ENCODE measurements around the gene VWA5A. TPM values are rescaled to one million over a fixed set of nuclear protein-coding genes. Genes with fewer than 3 reads are reported as not detected.
"Not testable (repeated sequence)": the region's sequence is repeated elsewhere in the genome, so short reads cannot be mapped to it uniquely, and the experiment has no call there.

The VWA5A gene
- total RNA-seq, 1 donor from 2014 or later, result 4.6 TPM

DNA sequence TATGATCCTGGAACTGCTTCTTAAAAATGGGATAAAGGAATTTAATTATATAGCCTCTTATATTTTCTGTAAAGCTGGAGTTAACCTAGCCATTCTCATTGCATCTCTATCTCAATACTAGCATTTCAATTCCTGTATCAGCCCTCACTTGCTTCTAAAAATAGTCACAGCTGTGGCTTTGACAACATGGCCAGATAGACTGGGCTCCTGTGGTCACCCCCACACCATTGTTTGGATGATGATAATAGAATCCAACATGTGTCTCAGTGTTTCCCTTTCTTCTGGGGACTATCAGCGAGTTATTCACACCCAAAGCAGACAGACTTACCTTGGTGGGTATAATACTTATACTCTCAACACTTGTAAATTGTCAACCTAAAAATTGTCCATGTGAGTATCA lies 6.9 kb downstream of the VWA5A start:
- TF ChIP-seq, protein P1, sequence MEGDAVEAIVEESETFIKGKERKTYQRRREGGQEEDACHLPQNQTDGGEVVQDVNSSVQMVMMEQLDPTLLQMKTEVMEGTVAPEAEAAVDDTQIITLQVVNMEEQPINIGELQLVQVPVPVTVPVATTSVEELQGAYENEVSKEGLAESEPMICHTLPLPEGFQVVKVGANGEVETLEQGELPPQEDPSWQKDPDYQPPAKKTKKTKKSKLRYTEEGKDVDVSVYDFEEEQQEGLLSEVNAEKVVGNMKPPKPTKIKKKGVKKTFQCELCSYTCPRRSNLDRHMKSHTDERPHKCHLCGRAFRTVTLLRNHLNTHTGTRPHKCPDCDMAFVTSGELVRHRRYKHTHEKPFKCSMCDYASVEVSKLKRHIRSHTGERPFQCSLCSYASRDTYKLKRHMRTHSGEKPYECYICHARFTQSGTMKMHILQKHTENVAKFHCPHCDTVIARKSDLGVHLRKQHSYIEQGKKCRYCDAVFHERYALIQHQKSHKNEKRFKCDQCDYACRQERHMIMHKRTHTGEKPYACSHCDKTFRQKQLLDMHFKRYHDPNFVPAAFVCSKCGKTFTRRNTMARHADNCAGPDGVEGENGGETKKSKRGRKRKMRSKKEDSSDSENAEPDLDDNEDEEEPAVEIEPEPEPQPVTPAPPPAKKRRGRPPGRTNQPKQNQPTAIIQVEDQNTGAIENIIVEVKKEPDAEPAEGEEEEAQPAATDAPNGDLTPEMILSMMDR (IDR thresholded peaks at IDR 0.05; ENCODE audit: borderline replicate concordance), result no peak
- no peak for DNase-seq
- intact Hi-C loops (cut with micrococcal nuclease), result no loop called here
- peaks cover 10% of the 10 kb centered on the region for H3K9me3 ChIP-seq (replicated peaks)
- H3K27me3 ChIP-seq (ENCODE audit: low read depth), result no peaks in the 10 kb centered on the region
- H3K27ac ChIP-seq (replicated peaks), result no peak overlapping the region
- H3K4me1 ChIP-seq, result peaks cover 7% of the 10 kb centered on the region
- no peak overlapping the region for H3K4me3 ChIP-seq
- peaks cover 59% of the 10 kb centered on the region for H3K36me3 ChIP-seq

DNA sequence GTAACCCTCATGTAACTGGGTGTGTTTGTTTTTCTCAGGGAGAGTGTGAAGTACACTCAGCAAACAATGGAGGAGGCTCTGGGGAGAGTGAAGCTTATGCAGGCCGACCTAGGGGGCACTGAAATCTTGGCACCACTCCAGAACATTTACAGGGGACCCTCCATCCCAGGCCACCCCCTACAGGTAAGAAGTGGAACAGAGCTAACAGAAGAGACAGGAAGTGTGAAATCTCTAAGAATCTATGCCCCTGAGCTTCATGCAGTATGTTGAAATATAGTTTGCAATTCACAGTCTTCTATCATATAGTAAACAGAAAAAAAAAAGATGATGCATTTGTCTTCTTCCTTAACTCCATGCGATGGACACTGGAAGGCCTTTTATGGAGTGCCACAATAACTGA lies 8.4 kb downstream of the VWA5A start:
- TF ChIP-seq, protein P1 (IDR thresholded peaks at IDR 0.05; ENCODE audit: borderline replicate concordance), result no peak

DNA sequence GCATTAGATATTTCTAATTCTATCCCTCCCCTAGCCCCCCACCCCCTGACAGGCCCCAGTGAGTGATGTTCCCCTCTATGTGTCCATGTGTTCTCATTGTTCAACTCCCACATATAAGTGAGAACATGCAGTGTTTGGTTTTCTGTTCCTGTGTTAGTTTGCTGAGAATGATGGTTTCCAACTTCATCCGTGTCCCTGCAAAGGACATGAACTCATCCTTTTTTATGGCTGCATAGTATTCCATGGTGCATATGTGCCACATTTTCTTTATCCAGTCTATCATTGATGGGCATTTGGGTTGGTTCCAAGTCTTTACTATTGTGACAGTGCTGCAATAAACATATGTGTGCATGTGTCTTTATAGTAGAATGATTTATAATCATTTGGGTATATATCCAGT lies 11.9 kb downstream of the VWA5A start:
- H3K27ac ChIP-seq (replicated peaks); H3K27me3 ChIP-seq (ENCODE audit: low read depth); DNase-seq; H3K4me3 ChIP-seq; H3K4me1 ChIP-seq; intact Hi-C loops (cut with micrococcal nuclease): not testable (repeated sequence)
- Histone ChIP-seq H3K36me3 (peaks cover 25% of the 10 kb centered on the region), H3K9me3 (replicated peaks) (peaks cover 21% of the 10 kb centered on the region)

More for the DNA sequence above, 8.4 kb downstream of the VWA5A start:
- H3K4me3 ChIP-seq, result no peak overlapping the region
- H3K27ac ChIP-seq (replicated peaks), result no peak overlapping the region
- H3K9me3 ChIP-seq (replicated peaks), result peaks cover 20% of the 10 kb centered on the region
- H3K36me3 ChIP-seq, result peaks cover 46% of the 10 kb centered on the region
- no peak for DNase-seq
- peaks cover 7% of the 10 kb centered on the region for H3K4me1 ChIP-seq
- intact Hi-C loops (cut with micrococcal nuclease), result no loop called here
- H3K27me3 ChIP-seq (ENCODE audit: low read depth), result no peaks in the 10 kb centered on the region

DNA sequence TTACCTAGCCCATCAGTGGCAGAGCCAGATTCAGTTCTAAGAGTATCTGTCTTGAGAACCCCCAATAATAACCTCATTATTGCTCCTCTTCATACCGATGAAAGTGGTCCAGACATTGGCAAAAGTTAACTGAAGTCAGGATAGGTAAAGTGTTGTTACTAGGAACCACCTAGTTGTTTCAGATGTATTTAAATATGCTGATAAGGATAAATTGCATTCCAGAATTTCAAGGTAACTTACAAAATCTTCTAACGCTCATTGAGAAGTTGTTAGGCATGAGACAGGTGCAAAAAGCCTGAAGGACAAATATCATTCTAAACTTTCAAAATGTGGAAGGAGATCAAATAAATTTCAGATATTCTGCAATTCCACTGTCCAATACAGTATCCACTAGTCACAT lies 27.8 kb downstream of the VWA5A start:
- peaks cover 17% of the 10 kb centered on the region for H3K9me3 ChIP-seq (replicated peaks)
- TF ChIP-seq, protein P1 (IDR thresholded peaks at IDR 0.05; ENCODE audit: borderline replicate concordance), result no peak
- peaks cover 9% of the 10 kb centered on the region for H3K36me3 ChIP-seq
- no peaks in the 10 kb centered on the region for H3K4me1 ChIP-seq
- no peak overlapping the region for H3K4me3 ChIP-seq
- DNase-seq, result no peak
- H3K27me3 ChIP-seq (ENCODE audit: low read depth), result no peaks in the 10 kb centered on the region
- no peak overlapping the region for H3K27ac ChIP-seq (replicated peaks)
- intact Hi-C loops (cut with micrococcal nuclease), result no loop called here

DNA sequence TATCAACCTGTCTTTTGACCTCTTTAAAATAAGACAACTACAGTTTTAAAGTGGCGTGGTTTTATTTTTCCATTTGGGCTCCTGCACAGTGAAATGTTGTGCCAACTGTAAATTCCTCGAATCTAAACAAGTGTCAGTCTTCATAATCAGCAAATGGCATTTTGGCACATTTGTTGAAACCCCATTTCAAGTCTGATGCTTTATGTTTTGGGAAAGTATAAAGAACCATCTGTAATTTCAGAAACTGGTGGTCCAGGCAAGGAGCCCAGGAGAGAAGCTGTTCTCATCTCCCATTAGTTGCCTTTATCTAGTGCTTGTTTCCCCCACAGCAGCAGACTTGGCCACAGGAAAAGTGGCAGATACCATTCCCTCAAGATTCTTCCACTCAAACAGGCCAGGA lies 32.7 kb downstream of the VWA5A start:
- Histone ChIP-seq H3K4me3 (no peak overlapping the region), H3K27me3 (ENCODE audit: low read depth) (no peaks in the 10 kb centered on the region), H3K36me3 (no peaks in the 10 kb centered on the region), H3K9me3 (replicated peaks) (no peaks in the 10 kb centered on the region), H3K27ac (replicated peaks) (no peak overlapping the region), H3K4me1 (no peaks in the 10 kb centered on the region)
- DNase-seq, result no peak
- intact Hi-C loops (cut with micrococcal nuclease), result no loop called here
- TF ChIP-seq, protein P1 (IDR thresholded peaks at IDR 0.05; ENCODE audit: borderline replicate concordance), result no peak

DNA sequence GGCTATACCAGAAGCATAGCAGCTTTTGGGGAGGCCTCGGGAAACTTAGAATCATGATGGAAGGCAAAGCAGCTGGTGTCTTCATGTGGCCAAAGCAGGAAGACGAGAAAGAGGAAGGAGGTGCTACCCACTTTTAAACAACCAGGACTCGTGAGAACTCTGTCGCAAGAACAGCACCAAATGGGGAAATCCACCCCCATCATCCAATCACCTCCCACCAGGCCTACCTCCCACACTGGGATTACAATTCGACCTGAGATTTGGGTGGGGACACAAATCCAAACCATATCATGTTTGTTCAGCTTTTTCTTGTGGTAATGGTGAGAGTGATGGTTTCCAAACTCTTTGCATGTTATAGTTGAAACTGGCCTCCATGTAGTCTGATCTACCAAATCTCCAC lies 35.4 kb downstream of the VWA5A start:
- Histone ChIP-seq H3K4me3 (no peak overlapping the region), H3K4me1 (no peaks in the 10 kb centered on the region), H3K36me3 (no peaks in the 10 kb centered on the region), H3K27me3 (ENCODE audit: low read depth) (no peaks in the 10 kb centered on the region), H3K27ac (replicated peaks) (no peak overlapping the region), H3K9me3 (replicated peaks) (no peaks in the 10 kb centered on the region)
- no peak for DNase-seq
- TF ChIP-seq, protein P1 (IDR thresholded peaks at IDR 0.05; ENCODE audit: borderline replicate concordance), result no peak
- intact Hi-C loops (cut with micrococcal nuclease), result no loop called here

Data from left ventricle myocardium inferior (tissue), 1 donor.